H1 (cell line): Measurements from ENCODE around the gene HEBP2.

Experiments
- HDAC6 ChIP-seq: IDR thresholded peaks from one replicate; pipeline ENCODE4 v1.7.1; 2012; ENCODE audit warnings: low read depth, mild to moderate bottlenecking, inconsistent platforms, low read length, moderate library complexity
- POLR2A ChIP-seq, 2 experiments: IDR thresholded peaks; 1 replicate in 1 of 2; 2 replicates in 1 of 2; pipeline ENCODE4 v1.6.1; 2011; ENCODE audit warnings: low read depth in 2 of 2, low read length in 2 of 2, mild to moderate bottlenecking in 2 of 2; ENCODE audit errors: control extremely low read depth in 1 of 2
- RBBP5 ChIP-seq: IDR thresholded peaks from 2 replicates; pipeline ENCODE4 v1.7.1; 2012; ENCODE audit warnings: low read depth, mild to moderate bottlenecking, inconsistent platforms, low read length, moderate library complexity, borderline replicate concordance

DNA sequence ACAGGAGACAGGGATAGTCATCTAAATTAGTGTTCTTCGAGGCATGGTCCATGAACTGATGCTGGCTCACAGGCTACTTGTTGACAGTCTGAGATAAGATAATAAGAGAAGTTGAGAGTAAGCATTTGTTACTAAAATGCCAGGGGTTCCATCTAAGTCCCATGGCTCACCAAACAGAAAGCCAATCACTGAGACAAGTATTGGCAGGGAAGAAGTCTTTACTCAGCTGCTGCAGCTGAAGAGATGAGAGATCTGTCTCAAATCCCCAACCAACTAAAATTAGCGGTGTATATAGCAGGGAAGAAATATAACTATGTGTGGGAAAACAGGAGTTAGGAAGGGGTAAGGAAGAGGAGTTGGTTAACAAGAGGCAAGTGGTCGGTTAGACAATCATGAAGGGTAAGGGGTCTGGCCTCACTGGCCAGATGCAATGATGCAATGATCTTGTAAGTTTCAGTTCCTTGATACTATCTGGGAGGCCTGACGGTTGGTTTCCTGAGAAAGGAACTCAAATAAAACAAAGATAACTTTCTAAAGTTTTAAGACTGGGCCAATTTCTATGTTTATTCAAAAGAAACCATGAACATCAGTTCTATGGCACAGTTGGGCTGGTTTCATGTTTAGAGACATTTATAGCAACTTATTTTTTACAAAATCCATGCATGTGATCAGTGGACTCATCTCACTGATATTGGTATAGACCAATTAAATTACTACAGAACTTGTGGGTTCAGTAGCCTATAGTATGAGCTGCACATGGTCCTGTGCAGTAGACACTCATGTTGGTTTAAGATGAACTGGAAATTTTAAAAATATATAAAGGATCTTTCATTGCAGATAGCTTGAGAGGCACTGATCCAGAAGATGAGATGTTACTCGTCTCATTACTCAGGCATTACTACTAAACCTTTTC lies 9.9 kb upstream of the HEBP2 start:
- TF ChIP-seq HDAC6 (no peak), POLR2A (IDR thresholded peaks at IDR 0.05; ENCODE audit: control extremely low read depth in 1 of 2, low read depth in 2 of 2, low read length in 2 of 2) (no peak), RBBP5 (no peak)
